ENCODE data around the gene HBM. TPM values are rescaled to one million over a fixed set of nuclear protein-coding genes. Genes with fewer than 3 reads are reported as not detected.

The HBM gene, protein sequence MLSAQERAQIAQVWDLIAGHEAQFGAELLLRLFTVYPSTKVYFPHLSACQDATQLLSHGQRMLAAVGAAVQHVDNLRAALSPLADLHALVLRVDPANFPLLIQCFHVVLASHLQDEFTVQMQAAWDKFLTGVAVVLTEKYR
- 1 to 10 TPM in 1 of 4 donors, not detected in 3; 3.8 TPM for total RNA-seq

DNA sequence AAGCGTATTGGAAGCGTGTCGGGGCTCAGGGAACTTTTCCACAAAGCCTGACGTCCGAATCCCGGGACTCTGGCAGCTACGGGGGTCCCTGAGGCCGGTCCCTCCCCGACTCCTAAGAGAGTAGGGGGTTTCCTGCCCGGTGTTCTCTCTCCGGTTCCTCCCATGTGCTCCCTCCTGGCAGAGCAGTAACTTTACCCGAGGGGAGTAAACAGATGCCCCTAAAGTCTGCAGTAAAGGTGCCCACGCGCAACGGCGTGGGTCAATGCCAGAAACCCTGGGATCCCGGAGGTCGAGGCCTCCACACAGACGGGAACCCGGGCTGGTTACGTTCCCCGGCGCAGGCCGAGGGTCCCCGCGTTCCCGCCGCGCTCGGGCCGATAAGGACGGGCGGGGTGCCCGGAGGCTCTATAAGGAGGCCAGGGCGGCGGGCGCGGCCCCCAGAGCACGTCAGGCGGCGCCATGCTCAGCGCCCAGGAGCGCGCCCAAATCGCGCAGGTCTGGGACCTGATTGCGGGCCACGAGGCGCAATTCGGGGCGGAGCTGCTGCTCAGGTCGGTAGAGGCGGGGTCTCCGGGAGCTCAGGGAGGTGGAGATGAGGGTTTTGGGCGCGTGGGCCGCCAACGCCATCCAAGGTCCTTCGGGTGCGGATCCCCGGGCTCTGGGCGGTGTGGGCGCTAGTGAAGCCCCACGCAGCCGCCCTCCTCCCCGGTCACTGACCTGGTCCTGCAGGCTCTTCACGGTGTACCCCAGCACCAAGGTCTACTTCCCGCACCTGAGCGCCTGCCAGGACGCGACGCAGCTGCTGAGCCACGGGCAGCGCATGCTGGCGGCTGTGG lies at the start of gene HBM:
Gene HBM, plus strand, starts transcription at position 440 of the 836 bp plus-strand sequence. Its CDS starts 20 bp downstream, at position 460.
- Histone ChIP-seq H3K36me3 (no peaks in the 10 kb centered on the region), H3K4me3 (peak within 1 kb of the TSS in 3 of 4 donors; percentile 17 to 31 (median 25)), H3K9me3 (no peaks in the 10 kb centered on the region), H3K27me3 (peaks cover 10 to 89% (median 47%) of the 10 kb centered on the region in 4 donors), H3K27ac (replicated peaks in 1 of 4) (no peak within 1 kb of the TSS), H3K4me1 (peaks cover 19 to 21% (median 20%) of the 10 kb centered on the region in 4 donors)
- no peak for DNase-seq (ENCODE audit: extremely low spot score)
- intact Hi-C loops (cut with DNase I) = no loop called here
- WGBS = 5% methylated on average over 23 of the region's 75 CpGs
- TF ChIP-seq EP300 (IDR thresholded peaks at IDR 0.05) (no peak), POLR2AphosphoS5 (IDR thresholded peaks at IDR 0.05) (no peak), POLR2A (IDR thresholded peaks at IDR 0.05; ENCODE audit: low read depth) (no peak)
- TF ChIP-seq, protein P1, sequence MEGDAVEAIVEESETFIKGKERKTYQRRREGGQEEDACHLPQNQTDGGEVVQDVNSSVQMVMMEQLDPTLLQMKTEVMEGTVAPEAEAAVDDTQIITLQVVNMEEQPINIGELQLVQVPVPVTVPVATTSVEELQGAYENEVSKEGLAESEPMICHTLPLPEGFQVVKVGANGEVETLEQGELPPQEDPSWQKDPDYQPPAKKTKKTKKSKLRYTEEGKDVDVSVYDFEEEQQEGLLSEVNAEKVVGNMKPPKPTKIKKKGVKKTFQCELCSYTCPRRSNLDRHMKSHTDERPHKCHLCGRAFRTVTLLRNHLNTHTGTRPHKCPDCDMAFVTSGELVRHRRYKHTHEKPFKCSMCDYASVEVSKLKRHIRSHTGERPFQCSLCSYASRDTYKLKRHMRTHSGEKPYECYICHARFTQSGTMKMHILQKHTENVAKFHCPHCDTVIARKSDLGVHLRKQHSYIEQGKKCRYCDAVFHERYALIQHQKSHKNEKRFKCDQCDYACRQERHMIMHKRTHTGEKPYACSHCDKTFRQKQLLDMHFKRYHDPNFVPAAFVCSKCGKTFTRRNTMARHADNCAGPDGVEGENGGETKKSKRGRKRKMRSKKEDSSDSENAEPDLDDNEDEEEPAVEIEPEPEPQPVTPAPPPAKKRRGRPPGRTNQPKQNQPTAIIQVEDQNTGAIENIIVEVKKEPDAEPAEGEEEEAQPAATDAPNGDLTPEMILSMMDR (IDR thresholded peaks at IDR 0.05) = no peak

- no peak for DNase-seq (ENCODE audit: extremely low spot score)
- 70% methylated on average over 7 of the region's 7 CpGs for WGBS
Measured at GRCh38 chr16:116015-116414, 49.8 kb upstream of the HBM start.

DNA sequence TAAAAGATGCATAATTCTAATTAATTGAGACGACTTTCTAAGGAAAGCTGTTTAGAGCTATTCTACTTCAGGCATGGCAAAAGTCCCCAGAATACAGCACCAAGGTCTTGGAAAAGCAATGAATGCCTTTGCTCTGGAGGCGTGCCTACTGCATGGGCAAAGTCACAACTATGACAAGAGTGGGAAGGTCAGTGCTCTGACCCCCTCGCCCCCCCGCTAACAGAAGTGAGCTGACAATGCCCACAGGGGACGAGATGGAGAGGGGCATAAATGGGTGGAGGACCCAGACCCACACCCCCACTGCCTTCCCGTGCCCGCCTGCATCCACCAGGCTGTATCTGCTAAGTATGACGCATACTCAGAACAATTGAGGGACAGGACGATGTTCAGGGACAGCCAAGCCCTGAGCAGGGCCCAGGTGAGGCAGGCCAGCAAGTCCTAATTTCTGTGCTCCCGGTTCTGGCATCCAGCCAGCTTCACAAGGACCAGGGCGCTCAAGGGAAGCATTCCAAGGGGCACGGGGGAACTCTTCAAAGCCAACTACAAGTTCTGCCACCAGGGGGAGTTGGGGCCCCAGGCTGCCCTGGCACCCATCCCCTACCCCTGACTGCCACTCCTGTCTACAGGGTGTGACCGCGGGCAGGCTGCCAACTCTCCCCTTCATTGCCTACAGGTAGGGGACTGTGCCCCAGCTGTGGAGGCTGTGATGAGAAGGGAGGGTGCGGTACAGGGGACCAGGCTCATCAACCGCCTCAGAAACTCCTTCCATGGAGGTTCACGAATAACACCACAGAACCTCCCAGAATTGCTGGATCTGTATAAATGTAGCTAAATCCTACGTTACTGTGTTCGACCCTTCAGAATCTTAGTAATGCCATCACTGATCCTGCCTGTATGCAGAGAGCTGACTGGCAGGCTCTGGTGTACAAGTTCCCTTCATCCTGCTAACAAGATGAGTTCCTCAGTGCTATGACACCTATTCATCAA lies 48.1 kb upstream of the HBM start:
- Histone ChIP-seq H3K4me3 (no peak overlapping the region), H3K27ac (replicated peaks in 1 of 4) (no peak overlapping the region), H3K27me3 (no peaks in the 10 kb centered on the region), H3K4me1 (peaks cover 0 to 10% (median 6%) of the 10 kb centered on the region in 4 donors), H3K9me3 (no peaks in the 10 kb centered on the region), H3K36me3 (peaks cover 1 to 52% (median 27%) of the 10 kb centered on the region in 4 donors)
- intact Hi-C loops (cut with DNase I) = loop anchor here (5.0 kb wide), 1 partner anchor 245 kb away; no protein-coding TSS in a partner anchor
- 75% methylated on average over 15 of the region's 19 CpGs for WGBS
- no peak for DNase-seq (ENCODE audit: extremely low spot score)
- TF ChIP-seq EP300 (IDR thresholded peaks at IDR 0.05) (no peak), POLR2A (IDR thresholded peaks at IDR 0.05; ENCODE audit: low read depth) (no peak), POLR2AphosphoS5 (IDR thresholded peaks at IDR 0.05) (no peak)
- TF ChIP-seq, protein P1 (IDR thresholded peaks at IDR 0.05) = peak; percentile 42 to 61 (median 44)

More at GRCh38 chr16:116015-116414, 49.8 kb upstream of the HBM start:
- H3K27me3 ChIP-seq = no peaks in the 10 kb centered on the region
- no peak overlapping the region for H3K27ac ChIP-seq (replicated peaks in 1 of 4)
- H3K36me3 ChIP-seq = peaks cover 10 to 61% (median 39%) of the 10 kb centered on the region in 4 donors
- peaks cover 0 to 10% (median 6%) of the 10 kb centered on the region in 4 donors for H3K4me1 ChIP-seq
- TF ChIP-seq POLR2AphosphoS5 (IDR thresholded peaks at IDR 0.05) (no peak), POLR2A (IDR thresholded peaks at IDR 0.05; ENCODE audit: low read depth) (no peak), EP300 (IDR thresholded peaks at IDR 0.05) (no peak)
- TF ChIP-seq, protein P1 (IDR thresholded peaks at IDR 0.05) = no peak
- no peak overlapping the region for H3K4me3 ChIP-seq
- intact Hi-C loops (cut with DNase I) = loop anchor here (5.0 kb wide), 1 partner anchor 246 kb away; no protein-coding TSS in a partner anchor
- no peaks in the 10 kb centered on the region for H3K9me3 ChIP-seq

- peaks cover 0 to 47% (median 31%) of the 10 kb centered on the region in 4 donors for H3K36me3 ChIP-seq
- WGBS = 100% methylated on average over 1 of the region's 2 CpGs
Measured at GRCh38 chr16:118857-119256, 46.9 kb upstream of the HBM start.

More at GRCh38 chr16:118857-119256, 46.9 kb upstream of the HBM start:
- Histone ChIP-seq H3K27me3 (no peaks in the 10 kb centered on the region), H3K4me1 (peaks cover 0 to 3% (median under 1%) of the 10 kb centered on the region in 4 donors), H3K4me3 (no peak overlapping the region), H3K9me3 (no peaks in the 10 kb centered on the region), H3K27ac (replicated peaks in 1 of 4) (no peak overlapping the region)
- intact Hi-C loops (cut with DNase I) = loop anchor here (5.0 kb wide), 1 partner anchor 243 kb away; no protein-coding TSS in a partner anchor
- TF ChIP-seq, protein P1 (IDR thresholded peaks at IDR 0.05) = no peak
- TF ChIP-seq EP300 (IDR thresholded peaks at IDR 0.05) (no peak), POLR2A (IDR thresholded peaks at IDR 0.05; ENCODE audit: low read depth) (no peak), POLR2AphosphoS5 (IDR thresholded peaks at IDR 0.05) (no peak)
- no peak for DNase-seq (ENCODE audit: extremely low spot score)

Data from esophagus muscularis mucosa (tissue), 4 donors.